Measurements from ENCODE around the gene CCDC51. TPM values are rescaled to one million over a fixed set of nuclear protein-coding genes. Genes with fewer than 3 reads are reported as not detected.
"Not testable (repeated sequence)": the region's sequence is repeated elsewhere in the genome, so short reads cannot be mapped to it uniquely, and the experiment has no call there.

The CCDC51 gene
- total RNA-seq, 2 donors from 2014 or later, result 12.7 to 14.8 TPM

DNA sequence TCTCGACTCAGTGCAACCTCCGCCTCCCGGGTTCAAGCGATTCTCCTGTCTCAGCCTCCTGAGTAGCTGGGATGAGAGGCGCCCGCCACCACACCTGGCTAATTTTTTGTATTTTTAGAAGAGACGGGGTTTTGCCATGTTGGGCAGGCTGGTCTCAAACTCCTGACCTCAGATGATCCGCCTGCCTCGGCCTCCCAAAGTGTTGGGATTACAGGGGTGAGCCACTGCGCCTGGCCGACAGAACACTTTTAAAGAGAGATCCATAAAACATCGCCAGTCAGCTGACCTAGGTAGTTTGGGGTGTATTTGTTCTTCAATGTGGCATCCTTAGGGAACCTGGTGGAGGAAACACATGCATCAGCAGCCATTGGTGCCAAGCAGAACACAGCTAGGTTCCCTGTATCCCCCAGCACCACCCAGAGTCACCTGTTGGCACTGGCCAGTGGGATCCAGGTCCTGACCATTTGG lies 38.5 kb downstream of the CCDC51 start:
- H3K27ac ChIP-seq, result peak overlapping the region; percentile 75 to 77
- intact Hi-C loops (cut with DNase I), result loop anchor here (5.0 kb wide), 1 partner anchor 156 kb away; the partner anchor contains the start of gene PFKFB4
- TF ChIP-seq, protein P1, sequence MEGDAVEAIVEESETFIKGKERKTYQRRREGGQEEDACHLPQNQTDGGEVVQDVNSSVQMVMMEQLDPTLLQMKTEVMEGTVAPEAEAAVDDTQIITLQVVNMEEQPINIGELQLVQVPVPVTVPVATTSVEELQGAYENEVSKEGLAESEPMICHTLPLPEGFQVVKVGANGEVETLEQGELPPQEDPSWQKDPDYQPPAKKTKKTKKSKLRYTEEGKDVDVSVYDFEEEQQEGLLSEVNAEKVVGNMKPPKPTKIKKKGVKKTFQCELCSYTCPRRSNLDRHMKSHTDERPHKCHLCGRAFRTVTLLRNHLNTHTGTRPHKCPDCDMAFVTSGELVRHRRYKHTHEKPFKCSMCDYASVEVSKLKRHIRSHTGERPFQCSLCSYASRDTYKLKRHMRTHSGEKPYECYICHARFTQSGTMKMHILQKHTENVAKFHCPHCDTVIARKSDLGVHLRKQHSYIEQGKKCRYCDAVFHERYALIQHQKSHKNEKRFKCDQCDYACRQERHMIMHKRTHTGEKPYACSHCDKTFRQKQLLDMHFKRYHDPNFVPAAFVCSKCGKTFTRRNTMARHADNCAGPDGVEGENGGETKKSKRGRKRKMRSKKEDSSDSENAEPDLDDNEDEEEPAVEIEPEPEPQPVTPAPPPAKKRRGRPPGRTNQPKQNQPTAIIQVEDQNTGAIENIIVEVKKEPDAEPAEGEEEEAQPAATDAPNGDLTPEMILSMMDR (IDR thresholded peaks at IDR 0.05), result peak in 1 of 4 experiments; percentile 3
- DNase-seq (ENCODE audit: low spot score), result peak; percentile 5
- H3K4me1 ChIP-seq (replicated peaks); H3K36me3 ChIP-seq; H3K9me3 ChIP-seq; H3K27me3 ChIP-seq (replicated peaks; ENCODE audit: insufficient read depth); H3K4me3 ChIP-seq: not testable (repeated sequence)
- WGBS, result 83% methylated on average over 12 of the region's 12 CpGs

DNA sequence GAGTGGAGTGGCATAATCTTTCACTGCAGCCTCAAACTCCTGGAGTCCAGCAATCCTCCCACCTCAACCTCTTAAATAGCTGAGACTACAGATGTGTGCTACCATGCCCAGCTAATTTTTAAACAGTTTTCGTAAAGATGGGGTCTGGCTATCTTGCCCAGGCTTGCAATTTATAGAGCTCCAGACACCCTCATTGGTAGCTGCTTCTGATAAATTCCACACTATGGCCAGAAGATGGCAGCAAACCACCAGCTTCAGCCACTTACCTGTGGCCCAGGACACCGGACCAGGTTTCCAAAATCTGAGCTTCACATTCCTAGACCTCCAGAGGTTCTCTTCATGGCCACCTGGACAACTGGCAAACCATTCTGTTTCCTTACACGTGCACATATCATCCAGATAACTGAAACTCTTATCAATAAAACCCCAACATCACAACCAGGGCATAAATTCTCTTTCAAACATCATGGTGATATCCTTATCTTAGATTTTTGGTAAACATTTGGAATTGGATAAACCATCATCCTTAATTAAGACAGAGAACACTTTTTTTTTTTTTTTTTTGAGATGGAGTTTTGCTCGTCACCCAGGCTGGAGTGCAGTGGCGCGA lies 39.0 kb downstream of the CCDC51 start:
- Histone ChIP-seq H3K36me3 (peaks cover 0 to 3% of the 10 kb centered on the region in 2 donors), H3K4me1 (replicated peaks) (no peaks in the 10 kb centered on the region), H3K27me3 (replicated peaks; ENCODE audit: insufficient read depth) (no peaks in the 10 kb centered on the region), H3K27ac (peak overlapping the region; percentile 75 to 77), H3K9me3 (no peaks in the 10 kb centered on the region), H3K4me3 (no peak overlapping the region)
- 58% methylated on average over 6 of the region's 6 CpGs for WGBS
- no peak for TF ChIP-seq POLR2A (IDR thresholded peaks at IDR 0.05)
- TF ChIP-seq, protein P1 (IDR thresholded peaks at IDR 0.05), result peak; percentile 67 to 94 (median 86)
- peak; percentile 67 for TF ChIP-seq POLR2AphosphoS5 (IDR thresholded peaks at IDR 0.05)
- DNase-seq (ENCODE audit: low spot score), result peak; percentile 73
- intact Hi-C loops (cut with DNase I), result loop anchor here (5.0 kb wide), 1 partner anchor 156 kb away; the partner anchor contains the start of gene PFKFB4

DNA sequence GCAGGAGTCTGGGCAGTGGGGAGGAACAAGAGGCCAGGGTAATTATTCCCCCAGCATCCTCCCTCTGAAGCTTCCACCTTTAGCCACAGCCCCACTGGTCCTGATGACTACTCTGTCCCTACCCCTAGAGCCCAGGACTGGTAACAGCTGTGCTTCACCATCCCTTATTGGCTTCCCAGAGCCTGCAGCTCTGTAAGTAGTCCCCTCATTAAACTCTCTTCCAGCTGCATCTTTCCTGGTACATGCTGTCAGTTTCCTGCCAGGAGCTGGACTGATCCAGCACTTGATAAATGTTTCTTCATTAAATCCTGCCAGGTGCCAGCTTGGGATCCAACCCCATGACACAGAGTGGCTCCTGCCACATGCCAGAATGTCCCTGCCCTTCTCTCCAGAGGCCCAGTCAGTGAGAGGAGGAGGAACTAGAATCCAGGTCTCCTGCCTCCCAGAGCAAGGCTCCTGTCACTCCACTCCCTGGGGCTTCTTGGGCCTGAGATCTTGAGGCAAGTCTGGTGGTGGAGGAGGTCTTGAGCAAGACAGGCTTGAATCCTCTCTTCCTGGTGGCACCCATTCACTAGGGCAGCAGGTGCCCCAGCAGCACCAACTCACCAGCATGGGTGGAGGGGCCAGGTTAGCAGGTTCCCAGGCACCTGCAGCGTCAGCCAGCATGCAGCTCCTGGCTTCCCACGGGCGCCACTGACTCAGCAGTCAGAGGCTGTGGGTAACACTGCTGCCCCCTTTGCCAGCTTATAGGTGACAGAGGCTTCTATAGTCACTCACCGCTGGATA lies 40.3 kb downstream of the CCDC51 start:
- intact Hi-C loops (cut with DNase I), result loop anchor here (5.0 kb wide), 1 partner anchor 158 kb away; the partner anchor contains the start of gene PFKFB4
- H3K36me3 ChIP-seq, result peaks cover 0 to 2% of the 10 kb centered on the region in 2 donors
- DNase-seq (ENCODE audit: low spot score), result peak; percentile 20
- H3K27me3 ChIP-seq (replicated peaks; ENCODE audit: insufficient read depth), result no peaks in the 10 kb centered on the region
- H3K4me3 ChIP-seq, result no peak overlapping the region
- no peaks in the 10 kb centered on the region for H3K9me3 ChIP-seq
- WGBS, result 57% methylated on average over 4 of the region's 4 CpGs
- no peak overlapping the region for H3K27ac ChIP-seq
- TF ChIP-seq POLR2AphosphoS5 (IDR thresholded peaks at IDR 0.05), result no peak
- TF ChIP-seq POLR2A (IDR thresholded peaks at IDR 0.05), result no peak
- TF ChIP-seq, protein P1 (IDR thresholded peaks at IDR 0.05), result no peak
- H3K4me1 ChIP-seq (replicated peaks), result no peaks in the 10 kb centered on the region

DNA sequence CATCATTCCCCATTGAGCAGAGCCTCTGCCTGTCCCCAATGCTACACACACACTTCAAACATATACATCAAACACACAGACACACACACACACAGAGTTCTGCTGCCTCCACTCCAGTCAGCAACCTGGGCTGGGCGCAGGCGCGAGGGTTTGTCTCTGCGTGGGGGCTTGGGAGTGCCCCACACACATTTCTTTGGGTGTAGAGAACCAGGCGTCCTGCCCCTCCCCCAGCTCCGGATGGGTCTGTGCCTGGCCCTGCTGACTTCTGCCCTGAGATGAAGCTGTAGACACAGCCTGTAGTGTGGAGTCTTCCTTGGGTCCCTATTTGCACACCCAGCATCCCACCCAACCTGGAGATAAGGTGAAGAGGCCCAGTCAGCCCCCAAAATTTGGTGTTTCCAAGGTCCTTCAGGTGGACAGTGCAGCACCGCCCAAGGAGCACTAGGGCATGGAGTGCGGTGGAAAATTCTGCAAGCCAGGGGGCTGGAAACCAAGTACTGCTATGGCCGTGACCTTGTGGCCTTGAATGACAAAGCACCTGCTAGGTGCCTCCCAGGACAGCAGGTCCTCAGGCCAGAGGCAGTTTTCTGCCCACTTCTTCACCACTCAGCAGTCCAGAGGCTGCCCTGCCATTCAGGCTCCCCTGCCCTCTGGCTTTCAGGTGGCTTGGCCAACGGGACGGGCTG lies 41.1 kb downstream of the CCDC51 start:
- WGBS, result 50% methylated on average over 11 of the region's 11 CpGs

More for the DNA sequence above, 41.1 kb downstream of the CCDC51 start:
- TF ChIP-seq POLR2AphosphoS5 (IDR thresholded peaks at IDR 0.05) (no peak), POLR2A (IDR thresholded peaks at IDR 0.05) (no peak)
- TF ChIP-seq, protein P1 (IDR thresholded peaks at IDR 0.05), result no peak
- Histone ChIP-seq H3K9me3 (no peaks in the 10 kb centered on the region), H3K36me3 (no peaks in the 10 kb centered on the region), H3K27me3 (replicated peaks; ENCODE audit: insufficient read depth) (no peaks in the 10 kb centered on the region), H3K27ac (no peak overlapping the region), H3K4me1 (replicated peaks) (no peaks in the 10 kb centered on the region), H3K4me3 (no peak overlapping the region)
- no peak for DNase-seq (ENCODE audit: low spot score)
- intact Hi-C loops (cut with DNase I), result loop anchor here (1.0 kb wide), 1 partner anchor 36 kb away; no protein-coding TSS in a partner anchor

Data from prostate gland (tissue), 2 donors.